Adrenal gland (tissue), 5 donors: ENCODE results near the gene ZNF691.

Experiments
- CTCF ChIP-seq, 6 experiments: fragments of 450-650 bp in 4 of 6; fragments of 200-600 bp in 2 of 6; sonication (generic) in 1 of 6; IDR thresholded peaks; 1 replicate in 5 of 6; 2 replicates in 1 of 6; pipeline versions ENCODE4 v1.5.1 to v1.8.0; 2016 to 2021; ENCODE audit warnings: antibody characterized with exemption in 6 of 6, mild to moderate bottlenecking in 2 of 6, moderate library complexity in 1 of 6
- POLR2A ChIP-seq, 2 donors: fragments of 450-650 bp; IDR thresholded peaks; one replicate each; pipeline ENCODE4 v1.6.1; 2017; ENCODE audit warnings: antibody characterized with exemption in 2 of 2, mild to moderate bottlenecking in 2 of 2, moderate library complexity in 1 of 2
- donor health status: DM: no; HTN: no; CAD: no.

- no peak for TF ChIP-seq CTCF (IDR thresholded peaks at IDR 0.05)
- no peak for TF ChIP-seq POLR2A (IDR thresholded peaks at IDR 0.05)
These were observed 6.2 kb downstream of the ZNF691 start for GRCh38 chr1:42852608-42852980.
